Osteocyte (in vitro differentiated cells): Measurements from ENCODE around the gene F3. TPM values are rescaled to one million over a fixed set of nuclear protein-coding genes. Genes with fewer than 3 reads are reported as not detected.

ENCODE experiments used
- DNase-seq: peaks from one replicate; pipeline ENCODE4 v3.0.0; 2021; ENCODE audit warnings: mixed read lengths; ENCODE audit not compliant: unreplicated experiment; ENCODE audit errors: extremely low spot score
- H3K27ac Mint-ChIP-seq: one replicate; pipeline ENCODE4 v1.8.0; 2021; ENCODE audit warnings: mild to moderate bottlenecking, mixed read lengths; ENCODE audit not compliant: unreplicated experiment
- H3K27me3 Mint-ChIP-seq: one replicate; pipeline ENCODE4 v1.8.0; 2021; ENCODE audit warnings: mixed read lengths; ENCODE audit not compliant: unreplicated experiment
- H3K36me3 Mint-ChIP-seq: one replicate; pipeline ENCODE4 v1.8.0; 2021; ENCODE audit warnings: mixed read lengths; ENCODE audit not compliant: unreplicated experiment
- H3K4me1 Mint-ChIP-seq: one replicate; pipeline ENCODE4 v1.8.0; 2021; ENCODE audit warnings: mixed read lengths; ENCODE audit not compliant: unreplicated experiment
- H3K4me3 Mint-ChIP-seq: one replicate; pipeline ENCODE4 v1.8.0; 2021; ENCODE audit warnings: mild to moderate bottlenecking, moderate library complexity, mixed read lengths; ENCODE audit not compliant: unreplicated experiment
- H3K9me3 Mint-ChIP-seq: one replicate; pipeline ENCODE4 v1.8.0; 2021; ENCODE audit warnings: mixed read lengths; ENCODE audit not compliant: unreplicated experiment
- total RNA-seq: library from RNA; stranded (reverse); gene quantifications from 2 replicates; pipeline ENCODE4 v1.2.1, GENCODE V29; 2021
- TF ChIP-seq, protein P1 (sequence below): fragments of 200-600 bp; sonication (generic); IDR thresholded peaks from 2 replicates; pipeline ENCODE4 v1.5.0; 2021; ENCODE audit warnings: antibody characterized with exemption, mild to moderate bottlenecking, moderate library complexity

Gene F3
- total RNA-seq, 1 donor from 2014 or later = 12.1 TPM

DNA sequence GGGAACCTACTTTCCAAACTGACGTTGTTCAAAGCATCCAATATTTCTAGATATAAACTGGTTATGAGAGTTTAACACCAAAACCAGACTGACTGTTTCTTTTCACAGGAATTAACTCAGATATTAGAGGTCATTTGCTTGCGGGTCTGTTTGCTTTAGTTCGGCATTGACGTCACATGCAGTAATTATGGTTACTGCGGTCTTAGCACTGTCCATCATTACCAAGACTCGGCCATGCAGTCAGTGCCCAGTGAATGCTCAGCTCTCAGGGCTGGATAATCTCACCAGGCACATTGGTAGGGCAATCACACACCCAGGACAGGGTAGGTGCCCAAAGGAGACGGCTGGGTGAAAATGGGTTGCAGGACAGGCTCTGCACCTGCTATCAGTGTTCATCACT lies 9.9 kb upstream of the F3 start:
- DNase-seq = no peak
- TF ChIP-seq, protein P1, sequence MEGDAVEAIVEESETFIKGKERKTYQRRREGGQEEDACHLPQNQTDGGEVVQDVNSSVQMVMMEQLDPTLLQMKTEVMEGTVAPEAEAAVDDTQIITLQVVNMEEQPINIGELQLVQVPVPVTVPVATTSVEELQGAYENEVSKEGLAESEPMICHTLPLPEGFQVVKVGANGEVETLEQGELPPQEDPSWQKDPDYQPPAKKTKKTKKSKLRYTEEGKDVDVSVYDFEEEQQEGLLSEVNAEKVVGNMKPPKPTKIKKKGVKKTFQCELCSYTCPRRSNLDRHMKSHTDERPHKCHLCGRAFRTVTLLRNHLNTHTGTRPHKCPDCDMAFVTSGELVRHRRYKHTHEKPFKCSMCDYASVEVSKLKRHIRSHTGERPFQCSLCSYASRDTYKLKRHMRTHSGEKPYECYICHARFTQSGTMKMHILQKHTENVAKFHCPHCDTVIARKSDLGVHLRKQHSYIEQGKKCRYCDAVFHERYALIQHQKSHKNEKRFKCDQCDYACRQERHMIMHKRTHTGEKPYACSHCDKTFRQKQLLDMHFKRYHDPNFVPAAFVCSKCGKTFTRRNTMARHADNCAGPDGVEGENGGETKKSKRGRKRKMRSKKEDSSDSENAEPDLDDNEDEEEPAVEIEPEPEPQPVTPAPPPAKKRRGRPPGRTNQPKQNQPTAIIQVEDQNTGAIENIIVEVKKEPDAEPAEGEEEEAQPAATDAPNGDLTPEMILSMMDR = no peak
- Mint-ChIP-seq H3K27ac (no peak overlapping the region), H3K27me3 (no peaks in the 10 kb centered on the region), H3K4me1 (peaks cover 35% of the 10 kb centered on the region), H3K9me3 (no peaks in the 10 kb centered on the region), H3K4me3 (no peak overlapping the region), H3K36me3 (no peaks in the 10 kb centered on the region)

DNA sequence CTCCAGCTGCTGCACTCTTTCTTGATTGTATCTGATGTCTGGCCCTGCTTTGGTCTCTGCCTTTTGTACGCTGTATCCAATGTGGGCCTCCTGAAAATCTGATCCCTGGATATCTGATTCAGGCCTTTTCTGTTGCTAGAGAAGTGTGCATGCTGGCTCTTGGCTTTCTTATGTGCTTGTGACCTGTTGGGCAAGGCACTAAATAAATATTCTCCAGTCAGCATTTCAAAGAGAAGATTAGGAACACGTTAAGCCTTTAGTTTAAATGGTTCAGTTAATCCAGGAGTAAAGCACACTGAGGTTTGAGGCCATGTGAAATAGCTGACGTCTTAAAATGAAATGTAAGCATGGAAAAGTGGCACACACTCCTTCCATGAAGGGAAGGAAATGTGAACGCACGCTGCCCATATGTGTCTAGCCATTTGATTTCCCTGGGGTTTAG lies 9.3 kb upstream of the F3 start:
- Mint-ChIP-seq H3K27me3 (no peaks in the 10 kb centered on the region), H3K4me1 (peaks cover 34% of the 10 kb centered on the region), H3K27ac (no peak overlapping the region), H3K36me3 (no peaks in the 10 kb centered on the region), H3K9me3 (no peaks in the 10 kb centered on the region), H3K4me3 (no peak overlapping the region)
- TF ChIP-seq, protein P1 = no peak
- no peak for DNase-seq

DNA sequence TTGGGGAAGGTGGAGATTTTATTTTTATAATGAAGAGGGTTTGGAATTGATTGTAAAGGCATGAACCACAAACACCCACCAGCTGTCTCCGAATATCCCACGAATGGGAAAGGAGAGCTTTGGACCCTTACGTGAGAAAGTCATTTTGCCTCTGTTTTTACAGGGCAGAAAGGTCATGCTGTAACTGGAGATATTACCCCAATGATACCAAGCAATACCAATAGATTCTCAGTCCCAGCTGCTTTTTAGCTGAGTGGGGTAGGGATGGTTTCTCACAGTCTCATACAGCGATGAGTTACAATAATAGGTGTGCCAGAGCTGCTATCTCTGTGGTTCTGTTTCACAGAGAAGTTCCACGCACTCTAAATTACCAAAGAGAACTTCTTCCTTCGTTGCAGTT lies 8.8 kb upstream of the F3 start:
- peaks cover 32% of the 10 kb centered on the region for H3K4me1 Mint-ChIP-seq
- no peaks in the 10 kb centered on the region for H3K36me3 Mint-ChIP-seq
- no peak for DNase-seq
- no peaks in the 10 kb centered on the region for H3K27me3 Mint-ChIP-seq
- no peak overlapping the region for H3K4me3 Mint-ChIP-seq
- no peak overlapping the region for H3K27ac Mint-ChIP-seq
- TF ChIP-seq, protein P1 = no peak
- no peaks in the 10 kb centered on the region for H3K9me3 Mint-ChIP-seq

DNA sequence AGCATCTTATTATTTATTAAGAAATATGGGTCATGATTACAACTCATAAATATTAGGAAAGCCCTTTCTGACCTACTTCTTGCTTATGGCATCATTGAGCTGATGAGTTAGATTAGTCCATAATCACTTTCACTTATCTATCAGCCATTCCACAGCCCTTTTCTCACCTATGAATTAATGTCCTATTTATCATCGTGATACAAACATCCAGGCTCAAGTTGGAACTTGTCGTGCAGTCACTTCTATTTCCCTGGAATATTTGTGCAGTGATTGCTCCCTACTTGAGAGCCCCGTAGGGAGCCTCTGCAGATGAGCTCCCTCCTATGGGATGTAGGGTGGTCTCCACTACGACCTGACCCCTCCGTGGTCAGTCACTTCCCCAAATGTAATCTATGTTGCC lies 8.1 kb upstream of the F3 start:
- H3K27me3 Mint-ChIP-seq = no peaks in the 10 kb centered on the region
- no peak overlapping the region for H3K4me3 Mint-ChIP-seq
- H3K9me3 Mint-ChIP-seq = no peaks in the 10 kb centered on the region
- H3K36me3 Mint-ChIP-seq = no peaks in the 10 kb centered on the region
- H3K27ac Mint-ChIP-seq = no peak overlapping the region
- peaks cover 36% of the 10 kb centered on the region for H3K4me1 Mint-ChIP-seq
- TF ChIP-seq, protein P1 = no peak
- DNase-seq = no peak

DNA sequence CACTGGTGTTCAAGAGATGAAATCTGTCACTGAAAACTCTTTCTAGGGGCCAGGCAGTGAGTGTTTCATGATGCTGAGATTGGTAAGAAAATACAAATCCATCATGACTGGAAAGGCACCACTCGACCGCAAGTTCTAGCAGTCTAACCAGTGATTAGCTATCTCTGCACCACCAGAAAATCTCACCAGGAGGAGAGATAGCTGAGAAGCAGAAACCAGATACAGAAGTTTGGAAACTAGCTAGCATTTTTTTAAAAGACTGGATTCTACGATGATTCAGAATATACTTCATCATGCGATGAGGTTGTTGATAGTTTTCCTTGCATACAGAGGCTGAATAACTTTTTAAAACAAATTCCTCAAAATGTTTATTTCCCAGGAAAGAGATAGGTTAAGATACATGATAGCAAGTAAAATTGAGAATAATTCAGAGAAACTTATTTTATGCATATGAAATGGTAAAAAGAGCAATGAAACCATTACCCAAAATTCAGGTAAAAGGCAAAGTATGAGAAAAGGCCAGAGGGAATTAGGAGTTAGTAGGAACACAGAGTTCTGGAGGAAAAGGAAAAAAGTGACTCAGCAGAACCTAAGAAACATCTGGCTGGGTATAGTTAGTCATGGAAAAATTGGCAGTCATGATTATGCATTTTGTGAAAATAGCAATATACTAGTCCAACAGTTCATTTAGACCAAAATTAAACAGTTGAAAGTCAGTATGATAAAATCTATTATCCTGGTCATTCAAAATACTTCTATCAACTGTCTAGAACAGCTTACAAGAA lies 3.3 kb upstream of the F3 start:
- H3K4me1 Mint-ChIP-seq = peaks cover 46% of the 10 kb centered on the region
- H3K27ac Mint-ChIP-seq = peak overlapping the region; percentile 90
- TF ChIP-seq, protein P1 = no peak
- no peak overlapping the region for H3K4me3 Mint-ChIP-seq
- H3K27me3 Mint-ChIP-seq = no peaks in the 10 kb centered on the region
- H3K9me3 Mint-ChIP-seq = no peaks in the 10 kb centered on the region
- no peak for DNase-seq
- H3K36me3 Mint-ChIP-seq = peaks cover 4% of the 10 kb centered on the region
